ENCODE measurements around the gene HIVEP2. TPM values are rescaled to one million over a fixed set of nuclear protein-coding genes. Genes with fewer than 3 reads are reported as not detected.

The HIVEP2 gene
- total RNA-seq, 1 experiment from 2014 or later, result 10.3 TPM

DNA sequence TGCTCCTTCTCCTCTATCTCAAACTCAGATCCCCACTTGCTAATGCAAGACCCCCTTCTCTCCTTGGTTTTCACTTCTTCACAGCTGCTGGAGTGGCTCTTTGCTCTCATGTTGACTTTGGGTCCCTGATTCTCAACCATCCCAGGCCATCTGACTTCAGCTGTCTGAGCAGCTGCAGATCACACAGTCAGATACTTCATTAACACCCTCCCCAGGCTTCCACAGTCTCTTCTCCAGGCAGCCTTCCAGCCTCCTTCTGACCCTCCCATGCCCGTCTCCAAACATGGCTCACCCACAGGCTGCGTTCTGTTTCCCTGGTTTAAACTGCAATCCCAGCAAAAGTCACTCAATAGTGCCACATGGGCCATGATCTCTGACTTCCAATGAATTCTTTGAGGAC lies 65.4 kb downstream of the HIVEP2 start:
- Histone ChIP-seq H3K9me3 (ENCODE audit: control insufficient read depth, insufficient read depth, low read depth, low read length) (no peaks in the 10 kb centered on the region), H3K27ac (ENCODE audit: low read length) (no peak overlapping the region), H3K4me1 (ENCODE audit: control insufficient read depth, insufficient read depth, low read length) (peaks cover 4% of the 10 kb centered on the region; the same call in 1 of the 2 replicates), H3K27me3 (ENCODE audit: control insufficient read depth, insufficient read depth, low read length) (no peaks in the 10 kb centered on the region), H3K4me3 (ENCODE audit: low read depth in 2 of 2, low read length in 2 of 2) (no peak overlapping the region), H3K36me3 (ENCODE audit: control insufficient read depth, insufficient read depth, low read length) (no peaks in the 10 kb centered on the region)
- POLR2A ChIA-PET, result no interaction called here
- ATAC-seq, result no peak
- in situ Hi-C loops (cut with HindIII; ENCODE audit: low pct_unique_long_range_greater_than_20kb, low sequenced_read_pairs), result no loop called here
- TF ChIP-seq POLR2AphosphoS5 (IDR thresholded peaks at IDR 0.05; ENCODE audit: low read depth, low read length) (no peak), SIN3A (IDR thresholded peaks at IDR 0.05; ENCODE audit: borderline replicate concordance, insufficient read depth, low read depth, low read length) (no peak), TCF7L2 (IDR thresholded peaks at IDR 0.05; ENCODE audit: low read depth, low read length) (no peak)
- TF ChIP-seq, protein P1, sequence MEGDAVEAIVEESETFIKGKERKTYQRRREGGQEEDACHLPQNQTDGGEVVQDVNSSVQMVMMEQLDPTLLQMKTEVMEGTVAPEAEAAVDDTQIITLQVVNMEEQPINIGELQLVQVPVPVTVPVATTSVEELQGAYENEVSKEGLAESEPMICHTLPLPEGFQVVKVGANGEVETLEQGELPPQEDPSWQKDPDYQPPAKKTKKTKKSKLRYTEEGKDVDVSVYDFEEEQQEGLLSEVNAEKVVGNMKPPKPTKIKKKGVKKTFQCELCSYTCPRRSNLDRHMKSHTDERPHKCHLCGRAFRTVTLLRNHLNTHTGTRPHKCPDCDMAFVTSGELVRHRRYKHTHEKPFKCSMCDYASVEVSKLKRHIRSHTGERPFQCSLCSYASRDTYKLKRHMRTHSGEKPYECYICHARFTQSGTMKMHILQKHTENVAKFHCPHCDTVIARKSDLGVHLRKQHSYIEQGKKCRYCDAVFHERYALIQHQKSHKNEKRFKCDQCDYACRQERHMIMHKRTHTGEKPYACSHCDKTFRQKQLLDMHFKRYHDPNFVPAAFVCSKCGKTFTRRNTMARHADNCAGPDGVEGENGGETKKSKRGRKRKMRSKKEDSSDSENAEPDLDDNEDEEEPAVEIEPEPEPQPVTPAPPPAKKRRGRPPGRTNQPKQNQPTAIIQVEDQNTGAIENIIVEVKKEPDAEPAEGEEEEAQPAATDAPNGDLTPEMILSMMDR (IDR thresholded peaks at IDR 0.05), result no peak
- TF ChIP-seq, protein P2, sequence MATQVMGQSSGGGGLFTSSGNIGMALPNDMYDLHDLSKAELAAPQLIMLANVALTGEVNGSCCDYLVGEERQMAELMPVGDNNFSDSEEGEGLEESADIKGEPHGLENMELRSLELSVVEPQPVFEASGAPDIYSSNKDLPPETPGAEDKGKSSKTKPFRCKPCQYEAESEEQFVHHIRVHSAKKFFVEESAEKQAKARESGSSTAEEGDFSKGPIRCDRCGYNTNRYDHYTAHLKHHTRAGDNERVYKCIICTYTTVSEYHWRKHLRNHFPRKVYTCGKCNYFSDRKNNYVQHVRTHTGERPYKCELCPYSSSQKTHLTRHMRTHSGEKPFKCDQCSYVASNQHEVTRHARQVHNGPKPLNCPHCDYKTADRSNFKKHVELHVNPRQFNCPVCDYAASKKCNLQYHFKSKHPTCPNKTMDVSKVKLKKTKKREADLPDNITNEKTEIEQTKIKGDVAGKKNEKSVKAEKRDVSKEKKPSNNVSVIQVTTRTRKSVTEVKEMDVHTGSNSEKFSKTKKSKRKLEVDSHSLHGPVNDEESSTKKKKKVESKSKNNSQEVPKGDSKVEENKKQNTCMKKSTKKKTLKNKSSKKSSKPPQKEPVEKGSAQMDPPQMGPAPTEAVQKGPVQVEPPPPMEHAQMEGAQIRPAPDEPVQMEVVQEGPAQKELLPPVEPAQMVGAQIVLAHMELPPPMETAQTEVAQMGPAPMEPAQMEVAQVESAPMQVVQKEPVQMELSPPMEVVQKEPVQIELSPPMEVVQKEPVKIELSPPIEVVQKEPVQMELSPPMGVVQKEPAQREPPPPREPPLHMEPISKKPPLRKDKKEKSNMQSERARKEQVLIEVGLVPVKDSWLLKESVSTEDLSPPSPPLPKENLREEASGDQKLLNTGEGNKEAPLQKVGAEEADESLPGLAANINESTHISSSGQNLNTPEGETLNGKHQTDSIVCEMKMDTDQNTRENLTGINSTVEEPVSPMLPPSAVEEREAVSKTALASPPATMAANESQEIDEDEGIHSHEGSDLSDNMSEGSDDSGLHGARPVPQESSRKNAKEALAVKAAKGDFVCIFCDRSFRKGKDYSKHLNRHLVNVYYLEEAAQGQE (IDR thresholded peaks at IDR 0.05; ENCODE audit: insufficient read depth in 1 of 2, low read depth in 2 of 2, low read length in 1 of 2), result no peak
- CTCF ChIA-PET, result no interaction called here
- intact Hi-C loops (cut with micrococcal nuclease; ENCODE audit: unreplicated experiment), result no loop called here
- BruUV-seq (replicated peaks), result no TSS peak
- DNase-seq (ENCODE audit: low read depth, low spot score), result no peak

- no TSS peak for BruUV-seq (replicated peaks)
- H3K36me3 ChIP-seq (ENCODE audit: control insufficient read depth, insufficient read depth, low read length), result no peaks in the 10 kb centered on the region
- no peak overlapping the region for H3K27ac ChIP-seq (ENCODE audit: low read length)
- intact Hi-C loops (cut with micrococcal nuclease; ENCODE audit: unreplicated experiment) (no loop called here), in situ Hi-C loops (cut with HindIII; ENCODE audit: low pct_unique_long_range_greater_than_20kb, low sequenced_read_pairs) (no loop called here)
- no peaks in the 10 kb centered on the region; the same call in 1 of the 2 replicates for H3K4me1 ChIP-seq (ENCODE audit: control insufficient read depth, insufficient read depth, low read length)
- TF ChIP-seq TCF7L2 (IDR thresholded peaks at IDR 0.05; ENCODE audit: low read depth, low read length), result no peak
- TF ChIP-seq, protein P2 (IDR thresholded peaks at IDR 0.05; ENCODE audit: insufficient read depth in 1 of 2, low read depth in 2 of 2, low read length in 1 of 2), result no peak
- TF ChIP-seq POLR2AphosphoS5 (IDR thresholded peaks at IDR 0.05; ENCODE audit: low read depth, low read length), result no peak
- TF ChIP-seq, protein P1 (IDR thresholded peaks at IDR 0.05), result no peak
- no peak for TF ChIP-seq SIN3A (IDR thresholded peaks at IDR 0.05; ENCODE audit: borderline replicate concordance, insufficient read depth, low read depth, low read length)
- no peak for ATAC-seq
- H3K9me3 ChIP-seq (ENCODE audit: control insufficient read depth, insufficient read depth, low read depth, low read length), result no peaks in the 10 kb centered on the region
- H3K27me3 ChIP-seq (ENCODE audit: control insufficient read depth, insufficient read depth, low read length), result no peaks in the 10 kb centered on the region
- POLR2A ChIA-PET, result no interaction called here
- CTCF ChIA-PET, result no interaction called here
- H3K4me3 ChIP-seq (ENCODE audit: low read depth in 2 of 2, low read length in 2 of 2), result no peak overlapping the region
- DNase-seq (ENCODE audit: low read depth, low spot score), result no peak
Measured at GRCh38 chr6:142879076-142879475, 65.9 kb downstream of the HIVEP2 start.

Data from Panc1 (cell line).